ENCODE results near the gene HPSE. TPM values are rescaled to one million over a fixed set of nuclear protein-coding genes. Genes with fewer than 3 reads are reported as not detected.

The HPSE gene
- 1 to 10 TPM in 2 of 3 donors, under 1 TPM in 1; 0.29 to 2.4 (median 1.8) TPM for polyA plus RNA-seq

DNA sequence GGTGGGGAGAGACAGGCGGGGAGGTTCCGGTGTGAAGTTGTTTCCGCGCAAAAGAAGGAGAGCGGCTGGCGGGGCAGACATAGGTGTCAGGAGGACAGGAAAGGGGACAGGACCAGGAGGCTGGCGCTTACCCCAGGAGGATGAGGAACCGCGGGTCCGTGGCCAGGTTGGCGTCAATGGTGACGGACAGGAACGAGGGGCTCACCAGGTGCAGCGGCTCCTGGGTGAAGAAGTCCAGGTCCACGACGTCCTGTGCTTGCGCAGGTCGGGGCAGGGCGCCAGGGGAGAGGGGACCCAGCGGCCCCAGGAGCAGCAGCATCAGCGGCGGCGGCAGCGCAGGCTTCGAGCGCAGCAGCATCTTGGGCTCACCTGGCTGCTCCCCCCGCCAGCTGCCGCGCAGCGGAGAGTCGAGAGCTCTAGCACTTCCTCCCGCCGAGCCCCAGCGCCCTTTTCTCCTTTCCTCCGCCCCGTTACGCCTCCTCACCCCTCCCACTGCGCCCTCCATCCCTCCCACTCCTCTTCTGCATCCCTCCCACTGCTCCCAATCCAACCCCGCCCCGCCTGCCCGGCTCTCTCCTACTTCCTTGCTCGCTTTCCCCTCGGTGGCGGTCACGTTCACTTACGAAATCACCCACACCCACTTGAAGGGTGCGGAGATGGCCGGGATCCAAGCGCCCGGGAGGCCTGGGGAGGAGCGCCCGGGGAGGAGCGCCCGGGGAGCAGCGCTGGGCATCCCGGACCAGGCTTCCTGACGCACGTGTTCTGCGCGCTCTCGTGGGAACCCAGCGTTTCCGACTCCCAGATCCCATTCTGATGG is at the start of gene HPSE:
TSS of gene HPSE (minus strand) at position 424 of the 817 bp plus-strand sequence. CDS start at position 358, 66 bp downstream.
- no peak within 1 kb of the TSS for H3K27ac ChIP-seq (ENCODE audit: low read depth, low read length)
- 1 to 2% (median 1%) methylated on average over 59 to 63 of the region's 63 CpGs for WGBS, 3 donors

DNA sequence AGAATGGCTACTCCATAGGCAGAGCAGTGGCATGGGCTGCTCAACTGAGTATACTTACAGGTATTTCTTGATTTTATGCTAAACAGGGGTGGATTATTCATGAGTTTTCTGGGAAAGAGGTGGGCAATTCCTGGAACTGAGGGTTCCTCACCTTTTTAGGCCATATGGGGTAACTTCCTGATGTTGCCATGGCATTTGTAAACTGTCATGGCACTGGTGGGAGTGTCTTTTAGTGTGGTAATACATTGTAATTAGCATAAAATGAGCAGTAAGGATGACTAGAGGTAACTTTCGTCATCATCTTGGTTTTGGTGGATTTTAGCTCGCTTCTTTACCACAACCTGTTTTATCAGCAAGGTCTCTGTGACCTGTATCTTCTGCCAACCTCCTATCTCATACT is 48.2 kb upstream of the HPSE start:
- 61 to 75% (median 72%) methylated on average over 2 of the region's 2 CpGs for WGBS, 3 donors
- no peak overlapping the region for H3K27ac ChIP-seq (ENCODE audit: low read depth, low read length)

DNA sequence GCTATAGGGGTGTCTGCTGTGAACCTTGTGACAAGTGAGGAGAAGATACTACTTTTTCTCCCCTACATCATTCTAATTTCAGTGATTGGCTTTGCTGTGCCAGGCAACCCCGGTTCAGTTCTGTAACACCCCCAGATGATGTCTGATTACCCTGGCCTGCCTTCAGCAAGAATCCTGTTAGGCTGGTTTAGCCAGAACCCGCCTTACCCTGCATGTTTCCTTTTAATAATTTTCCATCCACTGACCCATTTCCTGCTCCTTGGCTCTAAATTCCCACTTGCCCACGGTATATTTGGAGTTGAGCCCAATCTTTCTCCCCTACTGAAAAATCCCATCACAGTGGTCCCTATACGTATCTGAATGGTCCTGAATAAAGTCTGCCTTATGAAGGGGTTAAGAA is 46.5 kb upstream of the HPSE start:
- no peak overlapping the region for H3K27ac ChIP-seq (ENCODE audit: low read depth, low read length)
- WGBS, 3 donors = 51 to 87% (median 77%) methylated on average over 4 of the region's 4 CpGs

DNA sequence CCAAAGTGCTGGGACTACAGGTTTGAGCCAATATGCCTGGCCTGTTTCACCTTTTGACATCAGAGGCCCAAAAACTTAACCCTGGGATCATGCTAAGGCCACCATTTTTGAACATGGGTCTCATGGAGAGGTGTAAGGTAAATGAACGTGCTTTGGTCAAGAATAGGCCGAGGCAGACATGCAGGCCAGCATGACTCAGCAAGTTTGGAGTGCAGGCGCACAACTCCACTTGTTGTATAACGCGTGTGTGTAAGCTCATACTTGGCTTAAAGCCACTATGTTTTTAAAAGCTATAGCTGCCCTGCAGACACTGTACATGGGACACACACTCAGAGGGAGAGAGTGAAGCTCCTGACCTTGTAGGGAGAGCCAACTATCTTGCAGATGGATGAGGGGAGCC is 43.8 kb upstream of the HPSE start:
- 87 to 88% (median 87%) methylated on average over 5 of the region's 5 CpGs for WGBS, 3 donors
- H3K27ac ChIP-seq (ENCODE audit: low read depth, low read length) = no peak overlapping the region

DNA sequence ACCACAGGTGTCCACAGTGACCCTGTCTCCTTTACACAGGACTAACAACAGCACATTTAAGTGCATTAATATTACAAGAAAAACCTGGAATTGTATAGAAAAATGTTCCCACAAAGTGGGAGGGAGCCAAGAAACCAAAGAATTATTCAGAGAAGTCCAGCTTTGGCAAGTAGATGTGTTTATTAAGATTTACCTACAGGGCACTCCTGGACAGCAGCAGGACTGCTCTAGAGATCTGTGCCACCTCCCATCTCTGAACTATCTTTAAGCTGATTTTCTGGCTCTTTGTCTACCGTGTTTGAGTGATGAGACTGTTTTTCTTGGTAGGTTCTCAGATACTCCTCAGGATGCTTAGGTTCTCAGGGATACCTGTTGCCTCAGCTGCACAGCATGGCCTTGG is 38.3 kb upstream of the HPSE start:
- 53 to 76% (median 65%) methylated on average over 1 of the region's 1 CpG for WGBS, 3 donors
- no peak overlapping the region for H3K27ac ChIP-seq (ENCODE audit: low read depth, low read length)

DNA sequence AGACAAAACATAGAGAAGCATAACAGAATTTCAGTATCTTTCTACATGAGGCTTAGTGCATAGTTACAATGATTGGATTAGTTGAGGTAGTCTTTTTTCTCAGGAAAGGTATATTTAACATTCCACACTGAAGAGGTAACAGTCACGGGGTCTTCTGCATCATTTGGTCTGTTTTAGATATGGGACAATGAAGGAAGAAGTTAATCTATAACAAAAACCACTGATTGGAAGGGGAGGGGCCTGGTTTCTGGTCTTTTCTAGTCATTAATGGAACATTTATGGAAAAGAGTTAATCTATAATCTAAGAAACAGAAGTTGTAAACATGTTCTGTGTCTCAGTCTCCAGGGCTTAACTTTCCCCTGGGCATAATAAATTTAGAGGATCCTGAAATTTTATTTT is 37.3 kb upstream of the HPSE start:
- 58 to 90% (median 74%) methylated on average over 1 of the region's 1 CpG for WGBS, 3 donors
- no peak overlapping the region for H3K27ac ChIP-seq (ENCODE audit: low read depth, low read length)

DNA sequence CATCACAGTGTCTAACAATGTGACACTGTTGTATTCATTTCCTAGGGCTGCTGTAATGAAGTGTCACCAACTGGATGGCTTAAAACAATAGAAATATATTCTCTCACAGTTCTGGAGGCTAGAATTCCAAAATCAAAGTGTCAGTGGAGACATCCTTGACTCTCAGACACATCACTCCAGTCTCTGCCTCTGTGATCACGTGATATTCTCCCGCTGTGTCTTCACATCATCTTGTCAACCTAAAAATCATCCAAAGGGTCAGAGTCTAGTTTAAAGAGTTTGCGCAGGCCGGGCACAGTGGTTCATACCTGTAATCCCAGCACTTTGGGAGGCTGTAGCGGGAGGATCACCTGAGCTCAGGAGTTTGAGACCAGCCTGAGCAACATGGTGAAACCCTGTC is 36.6 kb upstream of the HPSE start:
- no peak overlapping the region for H3K27ac ChIP-seq (ENCODE audit: low read depth, low read length)
- WGBS, 3 donors = 91 to 98% (median 97%) methylated on average over 5 of the region's 5 CpGs

DNA sequence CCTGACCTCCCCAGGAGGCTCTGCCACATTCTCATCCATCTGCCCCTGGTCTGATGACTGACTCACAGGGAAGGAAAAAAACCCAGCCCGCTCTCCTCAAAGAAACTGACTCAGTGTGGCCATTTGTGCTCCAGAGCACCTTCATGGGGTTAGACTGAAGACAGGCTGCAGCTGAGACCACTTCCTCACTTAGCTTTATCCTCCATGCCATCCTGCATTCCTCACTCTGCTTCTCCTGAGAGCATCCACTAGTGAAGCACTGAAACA is 35.9 kb upstream of the HPSE start:
- no peak overlapping the region for H3K27ac ChIP-seq (ENCODE audit: low read depth, low read length)
- 55 to 85% (median 77%) methylated on average over 1 of the region's 1 CpG for WGBS, 3 donors

DNA sequence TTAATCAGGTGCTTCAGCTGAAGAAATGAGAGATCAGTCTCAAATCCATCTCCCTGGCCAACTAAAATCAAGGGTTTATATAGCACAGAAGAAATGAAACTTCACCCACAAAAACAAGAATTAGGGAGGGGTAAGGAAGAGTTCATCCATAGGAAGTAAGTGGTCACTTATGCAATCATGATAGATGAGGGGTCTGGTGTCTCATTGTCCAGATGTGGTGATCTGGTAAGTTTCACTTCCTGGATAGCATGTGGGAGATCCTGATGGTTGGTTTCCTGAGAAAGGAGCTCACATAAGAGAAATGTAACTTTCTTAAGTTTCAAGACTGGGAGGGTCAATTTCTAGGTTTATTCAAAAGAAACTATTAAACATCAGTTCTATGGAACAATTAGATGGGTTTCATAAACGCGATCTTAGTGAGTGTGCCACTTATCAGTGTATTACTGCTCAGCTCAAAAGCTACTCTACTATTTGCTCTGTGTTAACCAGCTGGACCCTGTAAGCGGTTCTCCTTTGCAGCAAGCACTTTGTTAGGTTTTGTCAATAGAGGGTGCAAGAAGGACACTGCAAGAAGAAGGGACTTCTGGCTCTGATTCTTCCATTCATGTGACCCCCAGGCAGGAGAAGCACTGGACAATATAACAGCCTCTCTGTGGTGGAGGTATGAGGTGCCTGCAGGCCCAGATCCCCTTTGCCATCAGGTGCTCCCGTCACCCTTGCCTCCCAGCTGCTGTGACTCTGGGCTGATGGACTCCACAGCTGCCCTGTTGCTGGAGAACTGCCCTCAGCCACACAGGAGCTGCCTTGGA is 35.4 kb upstream of the HPSE start:
- no peak overlapping the region for H3K27ac ChIP-seq (ENCODE audit: low read depth, low read length)
- WGBS, 3 donors = 42 to 63% (median 52%) methylated on average over 4 of the region's 4 CpGs

DNA sequence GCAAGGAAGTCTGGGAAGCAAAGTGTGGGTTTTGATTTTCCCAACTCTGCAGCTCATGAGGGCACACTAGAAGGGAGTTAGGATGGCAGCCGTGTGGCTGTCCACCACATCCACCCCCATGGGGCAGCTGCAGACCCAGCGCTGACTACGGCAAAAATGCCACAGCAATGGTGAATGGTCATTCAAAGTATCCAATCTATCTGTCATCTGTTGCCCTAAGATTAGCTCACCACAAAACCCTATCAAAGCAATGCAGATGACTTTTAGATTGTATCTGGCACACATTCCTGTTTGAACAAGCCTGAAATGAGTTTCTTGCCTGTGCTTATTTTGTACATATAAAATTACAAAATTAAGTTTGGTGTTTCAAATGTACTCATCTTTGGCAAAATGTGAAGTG is 29.7 kb upstream of the HPSE start:
- 62 to 75% (median 72%) methylated on average over 3 of the region's 3 CpGs for WGBS, 3 donors
- H3K27ac ChIP-seq (ENCODE audit: low read depth, low read length) = no peak overlapping the region

DNA sequence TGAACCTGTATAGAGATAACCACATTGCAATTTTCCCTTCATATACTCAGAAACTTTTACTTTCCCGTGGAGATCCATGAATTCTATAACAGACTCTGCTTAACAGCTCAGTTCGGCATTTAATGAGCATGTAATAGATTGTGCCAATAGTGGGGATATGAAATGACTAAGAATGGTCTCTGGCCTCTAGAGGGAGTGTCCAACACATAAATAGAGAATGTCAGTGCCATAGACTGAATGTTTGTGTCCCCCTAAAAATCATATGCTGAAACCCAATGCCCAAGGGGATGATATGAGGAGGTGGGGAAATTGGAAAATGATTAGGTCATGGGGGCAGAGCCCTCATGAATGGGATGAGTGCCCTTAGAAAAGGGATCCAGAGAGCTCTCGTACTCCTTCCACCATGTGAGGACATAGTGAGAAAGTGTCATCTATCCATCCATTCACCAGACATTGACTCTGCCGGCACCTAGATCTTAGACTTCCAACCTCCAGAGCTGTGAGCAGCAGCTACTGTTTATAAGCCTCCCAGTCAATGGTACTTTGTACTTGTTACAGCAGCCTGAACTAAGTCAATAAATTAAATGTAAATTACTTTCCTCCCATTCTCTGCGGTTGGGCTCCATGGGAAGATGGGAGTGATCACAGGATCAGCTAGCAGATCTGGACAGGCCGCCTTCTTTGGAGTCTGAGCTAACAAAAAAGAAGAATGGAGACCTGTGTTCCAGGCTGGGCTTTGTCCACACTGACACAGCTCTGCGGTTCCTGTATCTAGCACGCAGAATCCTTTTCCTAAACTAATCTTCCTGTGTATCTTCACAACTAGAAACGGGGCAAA is 28.1 kb upstream of the HPSE start:
- no peak overlapping the region for H3K27ac ChIP-seq (ENCODE audit: low read depth, low read length)
- WGBS, 3 donors = 42 to 80% (median 80%) methylated on average over 9 of the region's 9 CpGs

DNA sequence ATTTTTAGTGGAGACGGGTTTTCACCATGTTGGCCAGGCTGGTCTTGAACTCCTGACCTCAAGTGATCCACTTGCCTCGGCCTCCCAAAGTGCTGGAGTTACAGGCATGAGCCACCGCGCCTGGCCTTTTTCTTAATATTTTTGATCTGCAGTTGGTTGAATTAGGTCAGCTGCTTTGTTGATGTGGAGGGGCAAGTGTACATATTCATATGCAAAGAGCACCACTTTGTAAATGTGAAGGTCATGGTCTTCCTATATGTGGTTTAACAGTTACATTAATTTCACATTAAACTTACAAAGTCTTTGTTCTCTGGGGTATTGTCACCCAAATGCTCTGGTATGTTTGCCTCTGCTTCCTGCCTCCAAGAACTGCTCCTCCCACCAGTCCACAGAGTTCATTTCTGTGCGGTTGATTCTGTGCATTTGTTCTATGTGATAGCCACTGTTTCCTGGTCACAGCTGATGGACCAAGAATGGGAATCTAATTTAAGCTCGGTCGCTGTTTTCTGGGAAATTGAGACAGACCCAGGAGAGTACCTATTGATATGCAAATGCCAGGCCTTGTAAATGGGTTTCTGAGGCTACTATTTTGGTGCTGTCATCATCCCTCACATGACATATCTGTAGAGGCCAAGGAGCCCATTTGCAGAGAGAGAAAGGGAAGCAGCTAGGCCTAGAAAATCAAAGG is 26.9 kb upstream of the HPSE start:
- WGBS, 3 donors = 90 to 91% (median 90%) methylated on average over 7 of the region's 7 CpGs
- H3K27ac ChIP-seq (ENCODE audit: low read depth, low read length) = no peak overlapping the region

DNA sequence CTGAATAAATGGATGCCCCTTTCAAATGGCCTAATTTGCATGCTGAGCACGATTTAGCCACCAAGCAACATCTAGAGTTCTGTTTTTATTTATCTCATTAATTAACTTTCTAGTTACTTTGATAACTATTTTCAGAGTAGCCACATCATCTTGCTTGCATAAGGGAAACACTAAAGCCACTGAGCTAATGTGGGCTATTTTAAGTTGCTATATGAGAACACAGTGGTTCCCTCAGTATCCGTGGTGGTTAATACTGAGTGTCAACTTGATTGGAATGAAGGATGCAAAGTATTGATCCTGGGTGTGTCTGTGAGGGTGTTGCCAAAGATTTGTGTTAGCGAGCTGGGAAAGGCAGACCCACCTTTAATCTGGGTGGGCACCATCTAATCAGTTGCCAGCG is 25.4 kb upstream of the HPSE start:
- WGBS, 3 donors = 78 to 91% (median 89%) methylated on average over 4 of the region's 4 CpGs
- H3K27ac ChIP-seq (ENCODE audit: low read depth, low read length) = no peak overlapping the region

DNA sequence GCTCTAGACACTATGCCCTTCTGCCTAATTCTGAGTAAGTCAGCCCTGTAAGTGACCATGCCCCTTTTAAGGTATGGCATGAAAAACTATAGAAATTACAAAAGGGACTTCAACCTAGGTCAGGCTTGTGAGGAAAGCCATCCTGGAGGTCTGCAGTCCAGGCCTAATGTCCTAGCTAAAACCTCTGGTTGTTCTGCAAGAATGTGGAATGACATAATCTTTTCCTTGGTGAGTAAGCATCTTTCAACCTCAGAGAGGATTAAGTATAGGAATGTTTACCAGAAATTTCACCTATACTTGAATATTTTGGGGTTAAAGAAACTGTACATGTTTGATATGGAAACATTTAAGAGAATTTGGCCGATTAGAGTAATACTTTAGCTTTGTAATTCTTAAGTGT is 23.8 kb upstream of the HPSE start:
- H3K27ac ChIP-seq (ENCODE audit: low read depth, low read length) = no peak overlapping the region
- 64 to 78% (median 75%) methylated on average over 1 of the region's 1 CpG for WGBS, 3 donors

DNA sequence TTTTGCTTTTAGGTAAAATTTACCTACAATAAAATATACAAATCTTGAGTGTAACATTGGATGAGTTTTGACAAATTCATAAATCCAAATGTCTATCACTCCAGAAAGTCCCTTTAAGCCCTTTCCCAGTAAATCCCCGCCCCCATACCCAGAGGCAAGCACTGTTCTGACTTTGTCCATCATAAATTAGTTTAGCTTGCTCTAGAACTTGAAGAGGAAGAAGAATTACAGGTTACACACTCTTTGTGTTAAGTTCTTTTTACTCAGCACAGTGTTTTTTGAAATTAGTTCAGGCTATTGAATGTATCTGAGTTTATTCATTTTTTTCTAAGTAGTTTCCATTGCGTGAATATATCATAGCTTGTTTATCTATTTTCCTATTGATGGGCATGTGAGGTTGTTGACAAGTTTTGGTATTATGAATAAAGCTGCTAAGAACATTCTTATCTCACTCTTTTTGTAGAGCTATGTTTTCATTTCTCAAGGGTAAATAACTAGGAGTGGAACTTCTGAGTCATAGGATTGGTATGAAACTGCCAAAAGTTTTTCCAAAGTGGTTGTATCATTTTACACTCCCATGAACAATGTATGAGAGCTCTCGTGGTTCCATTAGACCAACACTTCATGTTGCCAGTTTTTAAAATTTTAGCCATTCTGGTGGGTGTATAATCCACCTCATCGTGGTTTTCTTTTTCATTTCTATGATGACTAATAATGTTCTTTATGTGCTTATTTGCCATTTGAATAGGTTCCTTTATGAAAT is 22.4 kb upstream of the HPSE start:
- WGBS, 3 donors = 53 to 65% (median 57%) methylated on average over 4 of the region's 4 CpGs
- no peak overlapping the region for H3K27ac ChIP-seq (ENCODE audit: low read depth, low read length)

DNA sequence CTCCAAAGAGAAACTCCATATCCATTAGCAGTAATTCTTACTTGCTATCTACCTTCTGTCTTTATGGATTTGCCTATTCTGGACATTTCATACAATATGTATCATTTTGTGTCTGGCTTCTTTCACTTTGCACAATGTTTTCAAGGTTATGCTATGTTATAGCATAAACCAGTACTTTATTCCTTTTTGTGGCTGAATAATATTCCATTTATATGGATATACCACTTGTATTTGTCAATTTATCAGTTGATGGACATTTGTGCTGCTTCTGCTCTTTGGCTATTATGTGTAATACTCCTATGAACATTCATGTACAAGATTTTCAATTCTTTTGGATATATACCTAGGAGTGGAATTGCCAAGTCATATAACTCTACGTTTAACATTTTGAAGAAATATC is 18.9 kb upstream of the HPSE start:
- WGBS, 3 donors = 93 to 100% (median 93%) methylated on average over 1 of the region's 1 CpG
- no peak overlapping the region for H3K27ac ChIP-seq (ENCODE audit: low read depth, low read length)

DNA sequence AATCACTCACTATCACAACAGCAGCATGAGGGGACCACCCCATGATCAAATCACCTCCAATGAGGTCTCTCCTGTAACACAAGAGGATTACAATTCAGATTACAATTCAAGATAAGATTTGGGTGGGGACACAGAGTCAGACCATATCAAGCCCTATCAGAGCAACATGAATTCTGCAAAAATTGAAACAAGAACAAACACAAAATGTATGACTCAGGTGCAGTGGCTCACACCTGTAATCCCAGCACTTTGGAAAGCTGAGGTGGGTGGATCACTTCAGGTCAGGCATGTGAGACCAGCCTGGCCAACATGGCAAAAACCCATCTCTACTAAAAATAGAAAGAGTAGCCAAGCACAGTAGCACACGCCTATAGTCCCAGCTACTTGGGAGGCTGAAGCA is 13.4 kb upstream of the HPSE start:
- WGBS, 3 donors = 82 to 90% (median 83%) methylated on average over 1 of the region's 1 CpG
- no peak overlapping the region for H3K27ac ChIP-seq (ENCODE audit: low read depth, low read length)

DNA sequence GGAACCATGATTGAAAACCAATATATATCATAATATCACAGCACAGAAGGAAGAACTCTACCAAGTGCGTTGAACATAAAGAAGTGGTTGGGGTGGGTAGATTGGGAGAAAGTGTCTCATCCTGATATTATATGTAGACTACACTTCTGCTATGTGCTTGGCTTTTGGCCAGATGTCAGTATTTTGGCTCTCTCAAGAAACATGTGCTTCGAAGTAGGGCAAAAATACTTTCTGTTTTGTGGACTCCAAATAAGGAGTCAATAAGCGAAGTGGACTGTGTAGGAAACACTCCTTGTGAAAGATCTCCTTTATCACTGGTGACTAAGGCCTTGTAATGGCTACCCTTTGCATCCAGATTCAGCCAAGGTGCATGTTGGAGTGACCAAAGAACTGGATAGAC is 7.8 kb upstream of the HPSE start:
- H3K27ac ChIP-seq (ENCODE audit: low read depth, low read length) = no peak overlapping the region
- 50 to 83% (median 65%) methylated on average over 3 of the region's 3 CpGs for WGBS, 3 donors

All from adipose tissue (tissue), 3 donors.